Colonic mucosa (tissue), 4 donors: Measurements from ENCODE around the gene EXOSC5. TPM values are rescaled to one million over a fixed set of nuclear protein-coding genes. Genes with fewer than 3 reads are reported as not detected.
"Not testable (repeated sequence)": the region's sequence is repeated elsewhere in the genome, so short reads cannot be mapped to it uniquely, and the experiment has no call there.

Source experiments
- DNase-seq: peaks from one replicate; pipeline ENCODE4 v3.0.0-alpha.2; 2020
- H3K27ac ChIP-seq: fragments of 200-600 bp; one replicate; pipeline ENCODE4 v1.8.0; 2021
- H3K27me3 ChIP-seq: fragments of 200-600 bp; one replicate; pipeline ENCODE4 v1.8.0; 2021
- H3K36me3 ChIP-seq: fragments of 200-600 bp; one replicate; pipeline ENCODE4 v1.8.0; 2021
- H3K4me1 ChIP-seq: fragments of 200-600 bp; one replicate; pipeline ENCODE4 v1.8.0; 2021; ENCODE audit warnings: mild to moderate bottlenecking
- H3K4me3 ChIP-seq: fragments of 200-600 bp; one replicate; pipeline ENCODE4 v1.8.0; 2021
- H3K9ac ChIP-seq, 2 donors: one replicate each; pipeline ENCODE4 v1.7.0; 2013; ENCODE audit warnings: control low read depth in 2 of 2, low read depth in 2 of 2, low read length in 2 of 2
- H3K9me3 ChIP-seq: fragments of 200-600 bp; one replicate; pipeline ENCODE4 v1.8.0; 2021
- intact Hi-C: fragments of 100-400 bp; cut with DNase I; formaldehyde crosslinking; loops from one replicate; pipeline ENCODE4 v1.14.1; 2022
- total RNA-seq, 2 donors: library from RNA; stranded (reverse); fragmentation: NEBNext Ultra II Directional in 1 of 2; extraction: Animal tissue kit (Norgen Biotek cat#: 25700) in 1 of 2; gene quantifications; one replicate each; pipeline ENCODE4 v1.2.1, GENCODE V29; 2021
- TF ChIP-seq, protein P1 (sequence below): fragments of 200-600 bp; IDR thresholded peaks from one replicate; pipeline ENCODE4 v1.8.0; 2022; ENCODE audit warnings: antibody characterized with exemption, mild to moderate bottlenecking
- donor health status: healthy.
- donor health status: DM: no; HTN: no; CAD: no.
- donor health status: DM: no; HTN: no; CAD: no.

The EXOSC5 gene
- total RNA-seq, 2 donors from 2014 or later, result 11.5 to 33.5 TPM

DNA sequence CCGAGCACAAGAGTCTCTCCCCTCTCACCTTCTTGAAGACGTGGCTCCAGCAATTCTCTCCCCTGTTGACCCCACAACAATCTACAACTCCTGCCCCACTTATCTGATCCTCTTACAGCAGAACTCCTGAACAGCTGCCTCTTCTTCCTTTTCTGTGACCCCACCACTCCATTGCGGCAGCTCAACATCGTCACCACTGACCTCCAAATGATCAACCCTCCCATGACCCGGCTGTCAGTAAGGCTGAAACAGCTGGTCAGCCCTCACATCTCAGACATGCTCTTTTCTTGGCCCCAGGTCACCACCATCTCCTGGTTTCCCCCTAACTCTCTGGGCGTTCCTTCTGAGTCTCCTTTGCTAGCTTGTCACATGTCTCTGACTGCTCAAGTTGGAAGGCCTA is 1.8 kb downstream of the EXOSC5 start:
- Histone ChIP-seq H3K27me3 (no peaks in the 10 kb centered on the region), H3K36me3 (no peaks in the 10 kb centered on the region), H3K4me3 (no peak overlapping the region), H3K27ac (no peak overlapping the region), H3K4me1 (peaks cover 6% of the 10 kb centered on the region), H3K9ac (no peak overlapping the region), H3K9me3 (no peaks in the 10 kb centered on the region)
- TF ChIP-seq, protein P1, sequence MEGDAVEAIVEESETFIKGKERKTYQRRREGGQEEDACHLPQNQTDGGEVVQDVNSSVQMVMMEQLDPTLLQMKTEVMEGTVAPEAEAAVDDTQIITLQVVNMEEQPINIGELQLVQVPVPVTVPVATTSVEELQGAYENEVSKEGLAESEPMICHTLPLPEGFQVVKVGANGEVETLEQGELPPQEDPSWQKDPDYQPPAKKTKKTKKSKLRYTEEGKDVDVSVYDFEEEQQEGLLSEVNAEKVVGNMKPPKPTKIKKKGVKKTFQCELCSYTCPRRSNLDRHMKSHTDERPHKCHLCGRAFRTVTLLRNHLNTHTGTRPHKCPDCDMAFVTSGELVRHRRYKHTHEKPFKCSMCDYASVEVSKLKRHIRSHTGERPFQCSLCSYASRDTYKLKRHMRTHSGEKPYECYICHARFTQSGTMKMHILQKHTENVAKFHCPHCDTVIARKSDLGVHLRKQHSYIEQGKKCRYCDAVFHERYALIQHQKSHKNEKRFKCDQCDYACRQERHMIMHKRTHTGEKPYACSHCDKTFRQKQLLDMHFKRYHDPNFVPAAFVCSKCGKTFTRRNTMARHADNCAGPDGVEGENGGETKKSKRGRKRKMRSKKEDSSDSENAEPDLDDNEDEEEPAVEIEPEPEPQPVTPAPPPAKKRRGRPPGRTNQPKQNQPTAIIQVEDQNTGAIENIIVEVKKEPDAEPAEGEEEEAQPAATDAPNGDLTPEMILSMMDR, result no peak
- intact Hi-C loops, result loop anchor here (5.0 kb wide), 1 partner anchor 37 kb away; no protein-coding TSS in a partner anchor
- no peak for DNase-seq

- Histone ChIP-seq H3K27ac (no peak overlapping the region), H3K4me3 (no peak overlapping the region), H3K36me3 (no peaks in the 10 kb centered on the region), H3K9ac (no peak overlapping the region), H3K9me3 (no peaks in the 10 kb centered on the region), H3K4me1 (no peaks in the 10 kb centered on the region), H3K27me3 (no peaks in the 10 kb centered on the region)
- DNase-seq, result no peak
- intact Hi-C loops, result no loop called here
- TF ChIP-seq, protein P1, result no peak
These were observed 4.4 kb downstream of the EXOSC5 start for GRCh38 chr19:41392775-41393174.

- no peak for DNase-seq
- intact Hi-C loops, result no loop called here
These were observed 5.5 kb downstream of the EXOSC5 start for GRCh38 chr19:41391618-41392017.

DNA sequence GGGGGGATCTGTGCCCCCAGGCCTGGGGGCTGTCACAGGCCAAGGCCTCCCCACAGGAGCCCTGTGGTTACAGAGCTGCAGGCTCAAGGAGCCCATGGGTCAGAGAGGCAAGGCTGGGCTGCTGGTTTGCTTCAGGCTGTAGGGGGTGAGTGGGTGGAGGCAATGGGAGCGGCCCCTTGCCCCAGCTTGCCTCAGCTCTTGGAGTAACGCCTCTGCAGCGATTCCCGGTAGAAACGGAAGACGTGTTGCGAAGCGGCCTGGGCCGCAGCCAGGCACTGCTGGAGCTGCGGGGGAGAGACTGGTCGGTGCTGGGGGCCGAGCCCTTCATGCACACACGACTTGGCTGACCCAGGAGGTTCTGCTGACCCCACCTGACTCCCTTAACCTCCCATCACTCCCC is 10.7 kb downstream of the EXOSC5 start:
- no peaks in the 10 kb centered on the region for H3K27me3 ChIP-seq
- DNase-seq, result no peak
- no peak overlapping the region for H3K27ac ChIP-seq
- H3K36me3 ChIP-seq, result no peaks in the 10 kb centered on the region
- no peaks in the 10 kb centered on the region for H3K4me1 ChIP-seq
- no peak overlapping the region for H3K4me3 ChIP-seq
- TF ChIP-seq, protein P1, result no peak
- intact Hi-C loops, result no loop called here
- H3K9me3 ChIP-seq, result no peaks in the 10 kb centered on the region
- no peak overlapping the region for H3K9ac ChIP-seq

More at GRCh38 chr19:41391618-41392017, 5.5 kb downstream of the EXOSC5 start:
- H3K27me3 ChIP-seq, result no peaks in the 10 kb centered on the region
- H3K9me3 ChIP-seq, result no peaks in the 10 kb centered on the region
- no peak overlapping the region for H3K4me3 ChIP-seq
- no peaks in the 10 kb centered on the region for H3K4me1 ChIP-seq
- no peak overlapping the region for H3K27ac ChIP-seq
- H3K36me3 ChIP-seq, result no peaks in the 10 kb centered on the region
- TF ChIP-seq, protein P1, result no peak
- no peak overlapping the region for H3K9ac ChIP-seq

- no peaks in the 10 kb centered on the region for H3K36me3 ChIP-seq
- no peaks in the 10 kb centered on the region for H3K27me3 ChIP-seq
- no peak for DNase-seq
- H3K9ac ChIP-seq, result no peak overlapping the region
- TF ChIP-seq, protein P1, result no peak
- intact Hi-C loops, result no loop called here
- H3K4me1 ChIP-seq, result no peaks in the 10 kb centered on the region
- no peak overlapping the region for H3K4me3 ChIP-seq
- H3K9me3 ChIP-seq, result no peaks in the 10 kb centered on the region
- no peak overlapping the region for H3K27ac ChIP-seq
These were observed 12.8 kb downstream of the EXOSC5 start for GRCh38 chr19:41384351-41384750.

DNA sequence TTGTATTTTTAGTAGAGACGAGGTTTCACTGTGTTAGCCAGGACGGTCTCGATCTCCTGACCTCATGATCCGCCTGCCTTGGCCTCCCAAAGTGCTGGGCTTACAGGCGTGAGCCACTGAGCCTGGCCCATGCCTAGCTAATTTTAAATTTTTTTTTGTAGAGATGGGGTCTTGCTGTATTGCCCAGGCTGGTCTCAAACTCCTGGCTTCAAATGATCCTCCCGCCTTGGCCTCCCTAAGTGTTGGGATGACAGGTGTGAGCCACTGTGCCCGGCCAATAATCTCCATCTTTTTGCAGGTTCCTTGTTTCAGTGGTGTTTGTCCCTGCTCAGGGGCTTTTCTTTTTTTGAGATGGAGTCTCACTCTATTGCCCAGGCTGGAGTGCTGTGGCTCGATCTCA is 15.6 kb downstream of the EXOSC5 start:
- H3K9ac ChIP-seq, H3K4me1 ChIP-seq, H3K9me3 ChIP-seq, H3K27ac ChIP-seq, intact Hi-C loops, DNase-seq, H3K27me3 ChIP-seq, H3K36me3 ChIP-seq, H3K4me3 ChIP-seq: not testable (repeated sequence)
